Naive thymus-derived CD4-positive, alpha-beta T cell (primary cell): ENCODE results near the gene MRPL11. TPM values are rescaled to one million over a fixed set of nuclear protein-coding genes. Genes with fewer than 3 reads are reported as not detected.
A peak's percentile ranks its signal among the peaks of the same experiment; 100 is the strongest.

Source experiments
- ATAC-seq: fragments of 150-1000 bp; cut with Tn5 transposase; 2 replicates; pipeline ENCODE4 v1.10.0; 2021; ENCODE audit warnings: mild to moderate bottlenecking, moderate library complexity
- CTCF ChIA-PET: fragments of 350-600 bp; sonication (Branson Sonifier 250); formaldehyde crosslinking; loops from one replicate; lab custom pipeline; 2021; ENCODE audit warnings: antibody characterized with exemption; lab: Charles Lee
- POLR2A ChIA-PET: fragments of 350-600 bp; sonication (Branson Sonifier 250); formaldehyde crosslinking; loops from one replicate; lab custom pipeline; 2021; ENCODE audit warnings: antibody characterized with exemption, inconsistent platforms; lab: Charles Lee
- DNase-seq, 9 donors: peaks; one replicate each; pipeline versions ENCODE4 v3.0.0 to v3.0.0-alpha.2; 2020 to 2022; ENCODE audit warnings: mixed read lengths in 1 of 9
- H3K27ac ChIP-seq: one replicate; pipeline ENCODE4 v1.7.0; 2013; ENCODE audit warnings: mild to moderate bottlenecking, low read depth, low read length, moderate library complexity
- H3K27me3 ChIP-seq, 2 donors: one replicate each; pipeline ENCODE4 v1.7.0; 2013; ENCODE audit warnings: low read length in 2 of 2, mild to moderate bottlenecking in 2 of 2, moderate library complexity in 2 of 2; ENCODE audit not compliant: control insufficient read depth in 2 of 2, insufficient read depth in 2 of 2
- H3K36me3 ChIP-seq, 3 experiments: 1 replicate in 2 of 3; 2 replicates in 1 of 3; pipeline ENCODE4 v1.7.0; 2013; ENCODE audit warnings: low read length in 3 of 3, mild to moderate bottlenecking in 3 of 3, moderate library complexity in 1 of 3; ENCODE audit not compliant: insufficient read depth in 3 of 3, control insufficient read depth in 2 of 3
- H3K4me1 ChIP-seq, 2 donors: one replicate each; pipeline ENCODE4 v1.7.0; 2013; ENCODE audit warnings: low read length in 2 of 2, mild to moderate bottlenecking in 2 of 2, moderate library complexity in 1 of 2; ENCODE audit not compliant: control insufficient read depth in 2 of 2, insufficient read depth in 2 of 2
- H3K4me3 ChIP-seq: 2 replicates; pipeline ENCODE4 v1.7.0; 2013; ENCODE audit warnings: mild to moderate bottlenecking, low read length
- H3K9me3 ChIP-seq, 3 experiments: 1 replicate in 2 of 3; 2 replicates in 1 of 3; pipeline ENCODE4 v1.7.0; 2013; ENCODE audit warnings: low read length in 3 of 3; ENCODE audit not compliant: control insufficient read depth in 2 of 3
- H3K27ac Mint-ChIP-seq, 9 donors: one replicate each; pipeline ENCODE4 v1.8.0; 2020 to 2022; ENCODE audit warnings: mixed read lengths in 9 of 9, mild to moderate bottlenecking in 8 of 9, moderate library complexity in 5 of 9, inconsistent platforms in 2 of 9
- H3K27me3 Mint-ChIP-seq, 5 donors: one replicate each; pipeline ENCODE4 v1.8.0; 2021 to 2022; ENCODE audit warnings: mixed read lengths in 5 of 5, mild to moderate bottlenecking in 1 of 5
- H3K36me3 Mint-ChIP-seq, 5 donors: one replicate each; pipeline ENCODE4 v1.8.0; 2020 to 2022; ENCODE audit warnings: mixed read lengths in 5 of 5, mild to moderate bottlenecking in 3 of 5, inconsistent platforms in 1 of 5
- H3K4me1 Mint-ChIP-seq, 7 donors: one replicate each; pipeline ENCODE4 v1.8.0; 2020 to 2022; ENCODE audit warnings: mixed read lengths in 7 of 7, mild to moderate bottlenecking in 3 of 7, inconsistent platforms in 1 of 7
- H3K4me3 Mint-ChIP-seq, 10 donors: one replicate each; pipeline ENCODE4 v1.8.0; 2020 to 2022; ENCODE audit warnings: mild to moderate bottlenecking in 10 of 10, mixed read lengths in 10 of 10, moderate library complexity in 6 of 10, inconsistent platforms in 2 of 10
- H3K9me3 Mint-ChIP-seq, 11 donors: one replicate each; pipeline ENCODE4 v1.8.0; 2020 to 2022; ENCODE audit warnings: mixed read lengths in 11 of 11, mild to moderate bottlenecking in 4 of 11, inconsistent platforms in 1 of 11, moderate library complexity in 1 of 11
- intact Hi-C, 2 donors: fragments of 100-400 bp; cut with micrococcal nuclease; formaldehyde crosslinking; loops; one replicate each; pipeline ENCODE4 v1.15.1; 2023
- polyA plus RNA-seq, 2 donors: library from polyadenylated mRNA; unstranded; fragments of 300-500 nt; fragmentation: Illumina TruSeq; gene quantifications; one replicate each; pipeline ENCODE4 v1.2.3, GENCODE V29; 2021
- total RNA-seq, 6 experiments: library from RNA in 5 of 6; stranded (reverse) in 5 of 6; gene quantifications; 1 replicate in 5 of 6; 2 replicates in 1 of 6; pipeline ENCODE4 v1.2.3 and lab custom pipeline; 2021 to 2026

The MRPL11 gene
- total and polyA plus RNA-seq, 7 experiments from 2014 or later: 23.5 to 89.3 (median 31.3) TPM

DNA sequence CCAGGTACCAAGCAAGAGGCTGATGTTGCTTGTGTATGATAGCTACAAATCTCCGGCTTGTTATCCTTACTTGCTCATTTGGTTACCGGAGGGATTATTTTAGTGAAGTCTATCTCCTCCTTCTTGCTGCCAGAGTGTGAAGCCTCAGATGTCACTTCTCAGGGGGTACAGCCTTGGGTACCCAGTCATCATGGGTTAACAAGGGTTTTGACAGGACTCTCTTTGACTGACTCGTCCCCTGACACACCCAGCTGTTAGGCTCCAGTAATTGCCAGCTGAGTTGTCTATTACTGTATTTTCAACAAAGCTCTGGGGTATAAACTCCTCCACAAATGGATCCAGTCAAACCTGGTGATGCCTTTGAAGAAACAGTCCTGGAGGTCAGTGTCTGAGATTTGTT, 16.2 kb upstream of the MRPL11 start:
- Histone ChIP-seq H3K4me1 (peaks cover 0 to 10% of the 10 kb centered on the region in 2 donors), H3K36me3 (no peaks in the 10 kb centered on the region), H3K4me3 (no peak overlapping the region), H3K27ac (no peak overlapping the region), H3K9me3 (no peaks in the 10 kb centered on the region), H3K27me3 (no peaks in the 10 kb centered on the region)
- peaks cover 6 to 30% (median 18%) of the 10 kb centered on the region in 7 donors for H3K4me1 Mint-ChIP-seq
- H3K27ac Mint-ChIP-seq: peak overlapping the region in 1 of 9 donors; percentile 13
- H3K9me3 Mint-ChIP-seq: peaks cover 0 to 3% (median 0%) of the 10 kb centered on the region in 11 donors
- H3K27me3 Mint-ChIP-seq: peaks cover 0 to 7% (median 0%) of the 10 kb centered on the region in 5 donors
- no peaks in the 10 kb centered on the region for H3K36me3 Mint-ChIP-seq
- no peak for DNase-seq
- peak overlapping the region in 3 of 10 donors; percentile 10 to 35 (median 24) for H3K4me3 Mint-ChIP-seq
- POLR2A ChIA-PET: interaction anchor here (0.6 to 1.3 kb wide), 3 partner anchors 15 to 25 kb away, joined by 4 read pairs; partner anchors contain the start of gene DPP3
- no peak for ATAC-seq
- intact Hi-C loops: no loop called here
- CTCF ChIA-PET: interaction anchor here (2.7 kb wide), 1 partner anchor 15 kb away, joined by 12 read pairs; the partner anchor contains the start of gene MRPL11

GRCh38 chr11:66454247-66454646, 15.6 kb upstream of the MRPL11 start:
- DNase-seq (no peak), ATAC-seq (no peak)
- intact Hi-C loops: no loop called here

DNA sequence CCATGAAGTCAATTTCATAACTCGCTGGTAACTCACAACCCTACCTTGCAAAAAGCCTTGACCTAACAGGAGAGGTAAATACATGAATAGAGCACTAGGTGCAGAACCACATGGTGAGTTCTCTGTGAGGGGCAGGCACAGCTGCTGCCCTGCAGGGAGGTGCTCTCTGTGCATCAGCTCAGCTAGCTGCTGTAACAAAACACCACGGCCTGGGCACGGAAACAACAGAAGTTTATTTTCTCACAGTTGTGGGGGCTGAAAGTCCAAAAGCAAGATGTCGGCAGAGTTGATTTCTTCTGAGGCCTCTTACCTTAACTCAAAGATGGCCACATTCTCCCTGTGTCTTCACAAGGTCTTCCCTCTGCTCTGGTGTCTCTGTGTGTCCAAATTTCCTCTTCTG, 13.0 kb upstream of the MRPL11 start:
- ATAC-seq (no peak), DNase-seq (no peak)
- Histone ChIP-seq H3K27ac (no peak overlapping the region), H3K4me3 (no peak overlapping the region), H3K4me1 (peaks cover 0 to 10% of the 10 kb centered on the region in 2 donors), H3K36me3 (no peaks in the 10 kb centered on the region), H3K9me3 (no peaks in the 10 kb centered on the region), H3K27me3 (no peaks in the 10 kb centered on the region)
- H3K9me3 Mint-ChIP-seq: peaks cover 0 to 5% (median 0%) of the 10 kb centered on the region in 11 donors
- no peak overlapping the region for H3K27ac Mint-ChIP-seq
- H3K36me3 Mint-ChIP-seq: no peaks in the 10 kb centered on the region
- H3K27me3 Mint-ChIP-seq: peaks cover 5 to 10% (median 6%) of the 10 kb centered on the region in 5 donors
- H3K4me1 Mint-ChIP-seq: peaks cover 6 to 18% (median 16%) of the 10 kb centered on the region in 7 donors
- H3K4me3 Mint-ChIP-seq: no peak overlapping the region
- CTCF ChIA-PET: no interaction called here
- intact Hi-C loops: no loop called here
- POLR2A ChIA-PET: no interaction called here

More at GRCh38 chr11:66454247-66454646, 15.6 kb upstream of the MRPL11 start:
- Histone ChIP-seq H3K4me1 (peaks cover 0 to 10% of the 10 kb centered on the region in 2 donors), H3K27me3 (no peaks in the 10 kb centered on the region), H3K36me3 (no peaks in the 10 kb centered on the region), H3K27ac (no peak overlapping the region), H3K4me3 (no peak overlapping the region), H3K9me3 (no peaks in the 10 kb centered on the region)
- H3K27me3 Mint-ChIP-seq: peaks cover 0 to 10% (median 4%) of the 10 kb centered on the region in 5 donors
- peak overlapping the region in 3 of 10 donors; percentile 10 to 35 (median 24) for H3K4me3 Mint-ChIP-seq
- ChIA-PET CTCF (interaction anchor here (2.7 kb wide), 1 partner anchor 15 kb away, joined by 12 read pairs; the partner anchor contains the start of gene MRPL11), POLR2A (interaction anchor here (0.6 to 1.3 kb wide), 2 partner anchors 26 to 108 kb away, joined by 3 to 4 read pairs; partner anchors contain the start of gene DPP3)
- H3K9me3 Mint-ChIP-seq: peaks cover 0 to 3% (median 0%) of the 10 kb centered on the region in 11 donors
- peak overlapping the region in 1 of 9 donors; percentile 30 for H3K27ac Mint-ChIP-seq
- H3K4me1 Mint-ChIP-seq: peaks cover 6 to 25% (median 18%) of the 10 kb centered on the region in 7 donors
- H3K36me3 Mint-ChIP-seq: no peaks in the 10 kb centered on the region

- peaks cover 0 to 5% (median 0%) of the 10 kb centered on the region in 11 donors for H3K9me3 Mint-ChIP-seq
- no peak for ATAC-seq
- Histone ChIP-seq H3K4me3 (no peak overlapping the region), H3K9me3 (no peaks in the 10 kb centered on the region), H3K4me1 (peaks cover 0 to 10% of the 10 kb centered on the region in 2 donors), H3K27ac (no peak overlapping the region), H3K27me3 (no peaks in the 10 kb centered on the region), H3K36me3 (no peaks in the 10 kb centered on the region)
- CTCF ChIA-PET: no interaction called here
- no peak for DNase-seq
- intact Hi-C loops: no loop called here
- POLR2A ChIA-PET: no interaction called here
- no peak overlapping the region for H3K4me3 Mint-ChIP-seq
- H3K4me1 Mint-ChIP-seq: peaks cover 6 to 18% (median 16%) of the 10 kb centered on the region in 7 donors
- H3K27ac Mint-ChIP-seq: no peak overlapping the region
- peaks cover 5 to 10% (median 6%) of the 10 kb centered on the region in 5 donors for H3K27me3 Mint-ChIP-seq
- no peaks in the 10 kb centered on the region for H3K36me3 Mint-ChIP-seq
Observed at GRCh38 chr11:66450560-66450959, 11.9 kb upstream of the MRPL11 start.

DNA sequence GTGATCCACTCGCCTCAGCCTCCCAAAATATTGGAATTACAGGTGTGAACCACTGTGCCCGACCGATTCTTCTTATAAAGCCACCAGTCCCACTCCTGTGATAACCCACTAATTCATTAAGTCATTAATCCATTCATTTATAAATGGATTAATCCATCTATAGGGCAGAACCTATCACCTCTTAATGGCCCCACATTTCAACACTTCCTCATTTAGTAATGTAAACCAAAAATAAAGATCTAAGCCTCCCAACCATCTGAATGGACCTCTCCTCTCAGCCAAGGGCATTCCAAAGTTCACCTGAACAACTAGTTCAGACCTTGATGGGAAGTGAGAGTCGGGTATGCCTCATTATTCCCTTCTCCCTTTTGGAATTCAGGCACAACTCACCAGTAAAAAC, 9.9 kb upstream of the MRPL11 start:
- DNase-seq (no peak), ATAC-seq (no peak)
- Mint-ChIP-seq H3K4me3 (no peak overlapping the region), H3K36me3 (peaks cover 0 to 5% (median 3%) of the 10 kb centered on the region in 5 donors), H3K4me1 (peaks cover 0 to 3% (median 0%) of the 10 kb centered on the region in 7 donors), H3K9me3 (peaks cover 0 to 10% (median 5%) of the 10 kb centered on the region in 11 donors), H3K27ac (peak overlapping the region in 1 of 9 donors; percentile 84), H3K27me3 (peaks cover 5 to 13% (median 9%) of the 10 kb centered on the region in 5 donors)
- H3K27ac ChIP-seq: no peak overlapping the region
- POLR2A ChIA-PET: interaction anchor here (0.6 kb wide), 1 partner anchor 196 kb away, joined by 3 read pairs; no protein-coding TSS in a partner anchor
- H3K36me3 ChIP-seq: no peaks in the 10 kb centered on the region
- H3K4me3 ChIP-seq: no peak overlapping the region
- peaks cover 0 to 2% (median 0%) of the 10 kb centered on the region in 3 experiments for H3K9me3 ChIP-seq
- intact Hi-C loops: no loop called here
- no peaks in the 10 kb centered on the region for H3K27me3 ChIP-seq
- CTCF ChIA-PET: no interaction called here
- H3K4me1 ChIP-seq: no peaks in the 10 kb centered on the region

DNA sequence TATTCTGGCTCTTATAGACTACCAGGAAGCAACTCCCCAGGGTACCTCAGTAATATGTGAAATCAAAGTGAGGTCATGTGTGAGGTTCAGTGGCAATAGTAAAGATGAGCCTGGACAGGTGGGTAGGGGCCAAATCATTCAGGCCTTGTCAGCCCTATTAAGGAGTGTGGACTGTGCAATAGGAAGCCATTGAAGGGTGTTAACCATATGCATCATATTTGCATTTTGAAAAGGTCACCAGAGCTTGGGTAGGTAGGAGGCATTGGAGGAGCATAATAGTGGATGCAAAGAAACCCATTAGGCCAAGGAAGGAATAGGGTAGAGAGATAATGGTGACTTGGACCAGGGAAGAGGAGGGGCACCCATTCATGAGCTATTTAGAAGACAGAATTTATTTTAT, 8.4 kb upstream of the MRPL11 start:
- H3K4me3 ChIP-seq: no peak overlapping the region
- H3K9me3 ChIP-seq: peaks cover 0 to 8% (median 0%) of the 10 kb centered on the region in 3 experiments
- DNase-seq: no peak
- intact Hi-C loops: no loop called here
- POLR2A ChIA-PET: no interaction called here
- H3K36me3 Mint-ChIP-seq: peaks cover 0 to 5% (median 3%) of the 10 kb centered on the region in 5 donors
- peaks cover 0 to 3% (median 0%) of the 10 kb centered on the region in 7 donors for H3K4me1 Mint-ChIP-seq
- H3K36me3 ChIP-seq: no peaks in the 10 kb centered on the region
- H3K4me3 Mint-ChIP-seq: no peak overlapping the region
- H3K4me1 ChIP-seq: no peaks in the 10 kb centered on the region
- ATAC-seq: no peak
- no peak overlapping the region for H3K27ac ChIP-seq
- H3K27me3 ChIP-seq: no peaks in the 10 kb centered on the region
- no peak overlapping the region for H3K27ac Mint-ChIP-seq
- peaks cover 3 to 14% (median 5%) of the 10 kb centered on the region in 5 donors for H3K27me3 Mint-ChIP-seq
- H3K9me3 Mint-ChIP-seq: peaks cover 3 to 18% (median 10%) of the 10 kb centered on the region in 11 donors
- CTCF ChIA-PET: interaction anchor here (0.6 to 0.7 kb wide), 3 partner anchors 25 to 866 kb away, joined by 3 read pairs; no protein-coding TSS in a partner anchor
